Neuronal stem cell (in vitro differentiated cells): Measurements from ENCODE around the gene RPS15A.

Experiments used
- DNase-seq: peaks from one replicate; pipeline ENCODE4 v3.0.0-alpha.2; 2013; ENCODE audit warnings: low spot score
- H2AFZ ChIP-seq: one replicate; pipeline ENCODE4 v1.6.1; 2013; ENCODE audit warnings: mild to moderate bottlenecking, low read length, inconsistent platforms
- H2AK5ac ChIP-seq: 2 replicates; pipeline ENCODE4 v1.6.1; 2013; ENCODE audit warnings: low read depth, mild to moderate bottlenecking, inconsistent platforms, low read length, moderate library complexity, mixed read lengths
- H2BK120ac ChIP-seq: 2 replicates; pipeline ENCODE4 v1.6.1; 2013; ENCODE audit warnings: low read depth, mild to moderate bottlenecking, inconsistent platforms, low read length, moderate library complexity, mixed read lengths
- H2BK12ac ChIP-seq: one replicate; pipeline ENCODE4 v1.6.1; 2013; ENCODE audit warnings: low read length, inconsistent platforms
- H2BK15ac ChIP-seq: 2 replicates; pipeline ENCODE4 v1.6.1; 2013; ENCODE audit warnings: mild to moderate bottlenecking, low read length, inconsistent platforms, mixed read lengths
- H2BK5ac ChIP-seq: one replicate; pipeline ENCODE4 v1.6.1; 2013; ENCODE audit warnings: inconsistent platforms, mild to moderate bottlenecking, low read length, moderate library complexity
- H3K14ac ChIP-seq: one replicate; pipeline ENCODE4 v1.6.1; 2013; ENCODE audit warnings: low read length, inconsistent platforms
- H3K18ac ChIP-seq: 2 replicates; pipeline ENCODE4 v1.6.1; 2013; ENCODE audit warnings: low read length, inconsistent platforms
- H3K23ac ChIP-seq: 2 replicates; pipeline ENCODE4 v1.6.1; 2013; ENCODE audit warnings: low read depth, mild to moderate bottlenecking, mixed read lengths, low read length, inconsistent platforms; ENCODE audit not compliant: poor library complexity
- H3K27ac ChIP-seq: replicated peaks from 3 replicates; pipeline ENCODE4 v1.5.1; 2013; ENCODE audit warnings: low read length, inconsistent platforms
- H3K27me3 ChIP-seq, 3 experiments: 2 replicates each; pipeline ENCODE4 v1.6.1; 2013; ENCODE audit warnings: low read length in 3 of 3, mild to moderate bottlenecking in 2 of 3, inconsistent platforms in 1 of 3, low read depth in 1 of 3, mixed read lengths in 1 of 3, moderate library complexity in 1 of 3; ENCODE audit not compliant: control insufficient read depth in 3 of 3, insufficient read depth in 3 of 3
- H3K36me3 ChIP-seq, 2 donors: replicated peaks in 1 of 2; 2 replicates each; pipeline ENCODE4 v1.6.1; 2013; ENCODE audit warnings: low read length in 2 of 2; ENCODE audit not compliant: control insufficient read depth in 2 of 2, insufficient read depth in 2 of 2
- H3K4ac ChIP-seq: 2 replicates; pipeline ENCODE4 v1.6.1; 2013; ENCODE audit warnings: inconsistent platforms, mild to moderate bottlenecking, low read length, moderate library complexity
- H3K4me1 ChIP-seq, 2 donors: 1 replicate in 1 of 2; 2 replicates in 1 of 2; pipeline ENCODE4 v1.6.1; 2013; ENCODE audit warnings: low read length in 2 of 2, low read depth in 1 of 2; ENCODE audit not compliant: control insufficient read depth in 2 of 2, insufficient read depth in 1 of 2
- H3K4me2 ChIP-seq: one replicate; pipeline ENCODE4 v1.6.1; 2013; ENCODE audit warnings: mild to moderate bottlenecking, low read length, inconsistent platforms; ENCODE audit not compliant: insufficient read depth, poor library complexity, severe bottlenecking
- H3K4me3 ChIP-seq, 2 donors: 2 replicates each; pipeline ENCODE4 v1.5.1; 2013; ENCODE audit warnings: low read length in 2 of 2, mild to moderate bottlenecking in 2 of 2, inconsistent platforms in 1 of 2, moderate library complexity in 1 of 2
- H3K79me1 ChIP-seq: one replicate; pipeline ENCODE4 v1.6.1; 2013; ENCODE audit warnings: low read depth, mild to moderate bottlenecking, inconsistent platforms, low read length, moderate library complexity
- H3K9ac ChIP-seq: one replicate; pipeline ENCODE4 v1.6.1; 2013; ENCODE audit warnings: mild to moderate bottlenecking, low read depth, low read length, inconsistent platforms; ENCODE audit not compliant: poor library complexity
- H3K9me3 ChIP-seq, 2 donors: replicated peaks in 1 of 2; 2 replicates each; pipeline versions ENCODE3 to v1.6.1; 2013; ENCODE audit warnings: low read length in 2 of 2, mild to moderate bottlenecking in 2 of 2, inconsistent platforms in 1 of 2, low read depth in 1 of 2, mixed read lengths in 1 of 2, moderate library complexity in 1 of 2; ENCODE audit not compliant: control insufficient read depth in 2 of 2, insufficient read depth in 1 of 2
- H4K8ac ChIP-seq: one replicate; pipeline ENCODE4 v1.6.1; 2013; ENCODE audit warnings: low read depth, mild to moderate bottlenecking, inconsistent platforms, low read length, moderate library complexity
- H4K91ac ChIP-seq: one replicate; pipeline ENCODE4 v1.6.1; 2013; ENCODE audit warnings: low read length, low read depth, mild to moderate bottlenecking, inconsistent platforms; ENCODE audit not compliant: poor library complexity
- WGBS, 2 donors: extraction: QIAGEN DNeasy Blood & Tissue Kit; methylation state at CpG; one replicate each; pipeline ENCODE4 v1.1.7; 2013; ENCODE audit warnings: missing lambda C conversion rate in 2 of 2, mixed read lengths in 1 of 2; ENCODE audit not compliant: insufficient read length in 2 of 2, insufficient replicate concordance in 1 of 2; ENCODE audit errors: extremely low coverage in 2 of 2; 5-methylcytosine and 5-hydroxymethylcytosine counted together

The RPS15A gene

GRCh38 chr16:18827890-18828289 lies 37.8 kb upstream of the RPS15A start:
- Histone ChIP-seq H2BK15ac (no peak overlapping the region), H2BK12ac (no peak overlapping the region), H3K14ac (no peak overlapping the region), H3K9me3 (no peaks in the 10 kb centered on the region), H3K4me2 (no peak overlapping the region), H3K79me1 (no peaks in the 10 kb centered on the region), H3K4ac (no peak overlapping the region), H3K18ac (no peak overlapping the region), H3K4me3 (no peak overlapping the region), H4K8ac (no peak overlapping the region), H2AK5ac (no peak overlapping the region), H2BK5ac (no peak overlapping the region), H3K27me3 (no peaks in the 10 kb centered on the region), H3K9ac (no peak overlapping the region), H3K36me3 (peaks cover 12 to 56% of the 10 kb centered on the region in 2 donors), H3K23ac (no peak overlapping the region), H4K91ac (no peak overlapping the region), H2BK120ac (no peak overlapping the region), H3K4me1 (peaks cover 0 to 2% of the 10 kb centered on the region in 2 donors), H3K27ac (no peak overlapping the region), H2AFZ (no peak overlapping the region)
- no peak for DNase-seq
- no CpG with 5 or more reads among the region's 4 CpGs for WGBS, 2 donors

GRCh38 chr16:18816286-18816685 lies 26.2 kb upstream of the RPS15A start:
- H3K36me3 ChIP-seq = peaks cover 24 to 88% of the 10 kb centered on the region in 2 donors
- H2AFZ ChIP-seq = no peak overlapping the region
- no peak overlapping the region for H4K8ac ChIP-seq

GRCh38 chr16:18811925-18812324 lies 21.8 kb upstream of the RPS15A start:
- Histone ChIP-seq H2AFZ (no peak overlapping the region), H3K4ac (no peak overlapping the region), H2BK120ac (no peak overlapping the region), H3K27ac (no peak overlapping the region), H2BK15ac (no peak overlapping the region), H3K27me3 (no peaks in the 10 kb centered on the region), H2BK12ac (no peak overlapping the region), H3K4me1 (no peaks in the 10 kb centered on the region), H3K4me3 (no peak overlapping the region), H3K4me2 (no peak overlapping the region), H2AK5ac (no peak overlapping the region), H3K9me3 (peaks cover 0 to 3% of the 10 kb centered on the region in 2 donors), H2BK5ac (no peak overlapping the region), H3K18ac (no peak overlapping the region), H3K9ac (no peak overlapping the region), H3K79me1 (no peaks in the 10 kb centered on the region), H3K36me3 (peaks cover 27 to 91% of the 10 kb centered on the region in 2 donors), H4K8ac (no peak overlapping the region), H3K14ac (no peak overlapping the region), H4K91ac (no peak overlapping the region), H3K23ac (no peak overlapping the region)
- DNase-seq = no peak
- WGBS, 2 donors = no CpG with 5 or more reads among the region's 3 CpGs

More at GRCh38 chr16:18816286-18816685, 26.2 kb upstream of the RPS15A start:
- no peak overlapping the region for H3K9ac ChIP-seq
- H2BK15ac ChIP-seq = no peak overlapping the region
- no peak overlapping the region for H3K4me2 ChIP-seq
- no peaks in the 10 kb centered on the region for H3K27me3 ChIP-seq
- H4K91ac ChIP-seq = no peak overlapping the region
- no peak overlapping the region for H3K18ac ChIP-seq
- H3K23ac ChIP-seq = no peak overlapping the region
- no peak overlapping the region for H3K4ac ChIP-seq
- no peak overlapping the region for H3K27ac ChIP-seq
- H3K4me3 ChIP-seq = no peak overlapping the region
- WGBS, 2 donors = no CpG with 5 or more reads among the region's 3 CpGs
- no peaks in the 10 kb centered on the region for H3K4me1 ChIP-seq
- H2BK12ac ChIP-seq = no peak overlapping the region
- no peak overlapping the region for H2AK5ac ChIP-seq
- H3K9me3 ChIP-seq = no peaks in the 10 kb centered on the region
- H3K79me1 ChIP-seq = no peaks in the 10 kb centered on the region
- H2BK5ac ChIP-seq = no peak overlapping the region
- no peak overlapping the region for H2BK120ac ChIP-seq
- H3K14ac ChIP-seq = no peak overlapping the region
- no peak for DNase-seq

GRCh38 chr16:18809165-18809564 lies 19.0 kb upstream of the RPS15A start:
- no peak overlapping the region for H2AFZ ChIP-seq
- H3K36me3 ChIP-seq = peaks cover 21 to 87% of the 10 kb centered on the region in 2 donors
- H2BK120ac ChIP-seq = no peak overlapping the region
- no peak overlapping the region for H3K27ac ChIP-seq
- no peak overlapping the region for H3K4ac ChIP-seq
- no peak overlapping the region for H3K14ac ChIP-seq
- no peak overlapping the region for H2AK5ac ChIP-seq
- H3K9me3 ChIP-seq = peaks cover 0 to 3% of the 10 kb centered on the region in 2 donors
- no peak overlapping the region for H4K91ac ChIP-seq
- H3K4me2 ChIP-seq = no peak overlapping the region
- peaks cover 0 to under 1% of the 10 kb centered on the region in 2 donors for H3K4me1 ChIP-seq
- no CpG with 5 or more reads among the region's 13 CpGs for WGBS, 2 donors
- H3K79me1 ChIP-seq = no peaks in the 10 kb centered on the region
- H2BK12ac ChIP-seq = no peak overlapping the region
- H4K8ac ChIP-seq = no peak overlapping the region
- peak overlapping the region; percentile 24 for H3K9ac ChIP-seq
- H3K23ac ChIP-seq = no peak overlapping the region
- no peak for DNase-seq
- no peaks in the 10 kb centered on the region for H3K27me3 ChIP-seq
- H2BK15ac ChIP-seq = no peak overlapping the region
- no peak overlapping the region for H3K18ac ChIP-seq
- H3K4me3 ChIP-seq = no peak overlapping the region
- H2BK5ac ChIP-seq = no peak overlapping the region
